Gastrocnemius medialis (tissue), 4 donors: ENCODE measurements around the gene KCNH8. TPM values are rescaled to one million over a fixed set of nuclear protein-coding genes. Genes with fewer than 3 reads are reported as not detected.

Experiments used
- ATAC-seq, 2 donors: fragments of 150-250 bp; one replicate each; pipeline ENCODE4 v1.9.1; 2016
- DNase-seq, 2 donors: peaks; one replicate each; pipeline ENCODE4 v3.0.0-alpha.2; 2019
- H3K27ac ChIP-seq, 4 donors: fragments of 200-600 bp; sonication (generic); 1 replicate in 1 of 4; 2 replicates in 3 of 4; pipeline ENCODE4 v1.5.1; 2016 to 2018; ENCODE audit warnings: mild to moderate bottlenecking in 2 of 4, moderate library complexity in 1 of 4
- H3K27me3 ChIP-seq, 3 donors: fragments of 200-600 bp; sonication (generic) in 2 of 3; 1 replicate in 1 of 3; 2 replicates in 2 of 3; pipeline versions ENCODE4 v1.5.1 to v1.6.0; 2016 to 2019; ENCODE audit warnings: mild to moderate bottlenecking in 1 of 3, moderate library complexity in 1 of 3
- H3K36me3 ChIP-seq, 2 donors: fragments of 200-600 bp; sonication (generic) in 1 of 2; one replicate each; pipeline ENCODE4 v1.5.1; 2017 to 2018
- H3K4me1 ChIP-seq, 2 donors: fragments of 200-600 bp; sonication (generic) in 1 of 2; one replicate each; pipeline ENCODE4 v1.5.1; 2016 to 2017; ENCODE audit warnings: mild to moderate bottlenecking in 2 of 2
- H3K4me3 ChIP-seq, 4 donors: fragments of 200-600 bp; sonication (generic) in 3 of 4; 1 replicate in 1 of 4; 2 replicates in 3 of 4; pipeline ENCODE4 v1.5.1; 2016 to 2019; ENCODE audit warnings: mild to moderate bottlenecking in 2 of 4
- H3K9me3 ChIP-seq, 3 donors: fragments of 200-600 bp; sonication (generic) in 2 of 3; 1 replicate in 1 of 3; 2 replicates in 2 of 3; pipeline ENCODE4 v1.5.1; 2016 to 2019
- POLR2A ChIP-seq, 2 donors: fragments of 450-650 bp; IDR thresholded peaks; one replicate each; pipeline ENCODE4 v1.6.1; 2017; ENCODE audit warnings: antibody characterized with exemption in 2 of 2, mild to moderate bottlenecking in 2 of 2, moderate library complexity in 2 of 2
- in situ Hi-C, 4 donors: fragments of 200-750 bp; cut with MboI; loops; one replicate each; pipeline versions ENCODE4 v1.15.0 to v1.8.0; 2017; ENCODE audit warnings: low sequenced_read_pairs in 4 of 4
- intact Hi-C: fragments of 100-400 bp; cut with DNase I; formaldehyde crosslinking; loops from one replicate; pipeline ENCODE4 v1.15.1; 2023; ENCODE audit warnings: low total_unique reads
- total RNA-seq, 4 donors: library from RNA; depleted of rRNA; stranded (reverse); fragments of >200 nt; gene quantifications; one replicate each; pipeline versions ENCODE4 v1.1.0 to v1.2.3, GENCODE V29; 2016
- TF ChIP-seq, protein P1 (sequence below), 5 experiments: fragments of 450-650 bp in 3 of 5; fragments of 200-600 bp in 2 of 5; sonication (generic) in 2 of 5; IDR thresholded peaks in 4 of 5; conservative IDR thresholded peaks in 1 of 5; 1 replicate in 4 of 5; 2 replicates in 1 of 5; pipeline ENCODE4 v1.5.1; 2016 to 2019; ENCODE audit warnings: antibody characterized with exemption in 5 of 5, mild to moderate bottlenecking in 3 of 5, moderate library complexity in 3 of 5

KCNH8 gene
- total RNA-seq, 4 donors from 2014 or later, result not detected

DNA sequence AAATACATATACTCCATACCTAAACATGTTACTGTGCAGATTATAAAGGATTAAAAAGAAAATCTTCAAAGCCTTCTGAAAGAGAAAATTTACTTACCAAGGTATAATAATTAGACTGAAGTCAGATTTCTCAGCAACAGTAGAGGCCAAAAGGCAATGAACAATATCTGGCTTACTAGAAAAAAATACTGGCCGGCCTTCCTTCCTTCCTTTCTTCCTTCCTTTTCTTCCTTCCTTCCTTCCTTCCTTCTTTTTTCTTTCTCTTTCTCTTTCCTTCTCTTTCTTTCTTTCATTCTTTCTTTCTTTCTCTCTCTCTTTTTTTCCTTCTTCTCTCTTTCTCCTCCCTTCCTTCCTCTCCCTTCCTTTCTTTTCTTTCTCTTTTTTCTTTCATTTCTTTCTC lies 209.6 kb downstream of the KCNH8 start:
- H3K4me3 ChIP-seq, result no peak overlapping the region
- intact Hi-C loops, result no loop called here
- H3K27ac ChIP-seq, result no peak overlapping the region
- ATAC-seq, result no peak
- TF ChIP-seq, protein P1, sequence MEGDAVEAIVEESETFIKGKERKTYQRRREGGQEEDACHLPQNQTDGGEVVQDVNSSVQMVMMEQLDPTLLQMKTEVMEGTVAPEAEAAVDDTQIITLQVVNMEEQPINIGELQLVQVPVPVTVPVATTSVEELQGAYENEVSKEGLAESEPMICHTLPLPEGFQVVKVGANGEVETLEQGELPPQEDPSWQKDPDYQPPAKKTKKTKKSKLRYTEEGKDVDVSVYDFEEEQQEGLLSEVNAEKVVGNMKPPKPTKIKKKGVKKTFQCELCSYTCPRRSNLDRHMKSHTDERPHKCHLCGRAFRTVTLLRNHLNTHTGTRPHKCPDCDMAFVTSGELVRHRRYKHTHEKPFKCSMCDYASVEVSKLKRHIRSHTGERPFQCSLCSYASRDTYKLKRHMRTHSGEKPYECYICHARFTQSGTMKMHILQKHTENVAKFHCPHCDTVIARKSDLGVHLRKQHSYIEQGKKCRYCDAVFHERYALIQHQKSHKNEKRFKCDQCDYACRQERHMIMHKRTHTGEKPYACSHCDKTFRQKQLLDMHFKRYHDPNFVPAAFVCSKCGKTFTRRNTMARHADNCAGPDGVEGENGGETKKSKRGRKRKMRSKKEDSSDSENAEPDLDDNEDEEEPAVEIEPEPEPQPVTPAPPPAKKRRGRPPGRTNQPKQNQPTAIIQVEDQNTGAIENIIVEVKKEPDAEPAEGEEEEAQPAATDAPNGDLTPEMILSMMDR (IDR thresholded peaks at IDR 0.05 in 4 of 5, conservative IDR thresholded peaks at IDR 0.05 in 1 of 5), result no peak
- no peak for TF ChIP-seq POLR2A (IDR thresholded peaks at IDR 0.05)
- H3K36me3 ChIP-seq, result no peaks in the 10 kb centered on the region
- DNase-seq, result no peak
- no peaks in the 10 kb centered on the region for H3K27me3 ChIP-seq
- H3K4me1 ChIP-seq, result no peaks in the 10 kb centered on the region
- in situ Hi-C loops, result no loop called here
- H3K9me3 ChIP-seq, result no peaks in the 10 kb centered on the region

DNA sequence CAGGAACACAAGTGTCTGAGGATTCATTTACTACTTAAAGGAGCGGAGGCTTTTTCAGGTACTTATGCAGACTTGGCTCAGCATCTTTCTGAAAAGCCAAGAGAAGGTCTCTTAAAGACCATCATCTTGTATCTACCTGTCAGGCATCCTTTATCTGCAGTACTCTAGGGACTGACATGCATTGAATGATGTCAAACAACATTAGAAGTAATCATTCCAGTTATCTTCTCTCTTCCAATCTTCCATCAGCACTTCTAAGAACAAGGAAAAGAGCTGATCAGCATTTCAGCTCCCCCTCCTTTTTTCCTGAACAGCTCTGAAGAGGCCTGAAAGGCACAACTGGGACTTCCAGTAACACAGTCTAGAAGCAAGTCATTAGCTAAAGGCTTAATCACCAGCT lies 214.8 kb downstream of the KCNH8 start:
- no peaks in the 10 kb centered on the region for H3K4me1 ChIP-seq
- ATAC-seq, result no peak
- no peak for TF ChIP-seq POLR2A (IDR thresholded peaks at IDR 0.05)
- TF ChIP-seq, protein P1 (IDR thresholded peaks at IDR 0.05 in 4 of 5, conservative IDR thresholded peaks at IDR 0.05 in 1 of 5), result no peak
- H3K27ac ChIP-seq, result no peak overlapping the region
- intact Hi-C loops, result no loop called here
- H3K4me3 ChIP-seq, result no peak overlapping the region
- no peak for DNase-seq
- no peaks in the 10 kb centered on the region for H3K9me3 ChIP-seq
- H3K36me3 ChIP-seq, result no peaks in the 10 kb centered on the region
- H3K27me3 ChIP-seq, result no peaks in the 10 kb centered on the region
- in situ Hi-C loops, result no loop called here

DNA sequence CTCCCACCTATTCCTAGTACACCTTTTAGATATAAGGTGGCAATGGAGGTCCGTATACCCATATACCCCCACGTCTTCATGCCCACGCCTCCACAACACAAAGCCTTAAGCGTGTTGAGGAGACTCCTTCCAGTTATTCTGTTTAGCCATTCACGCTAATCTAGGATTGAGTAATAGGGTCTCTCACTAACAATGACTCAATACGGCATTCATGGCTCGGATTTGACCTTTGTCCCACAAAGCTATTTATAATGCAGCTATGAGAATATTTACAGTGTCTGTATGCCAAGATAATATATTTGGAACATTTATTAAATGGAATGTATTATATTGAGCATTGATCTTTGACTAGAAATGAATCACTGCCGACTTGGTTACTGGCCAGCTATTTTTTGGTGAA lies 215.8 kb downstream of the KCNH8 start:
- TF ChIP-seq POLR2A (IDR thresholded peaks at IDR 0.05), result no peak

DNA sequence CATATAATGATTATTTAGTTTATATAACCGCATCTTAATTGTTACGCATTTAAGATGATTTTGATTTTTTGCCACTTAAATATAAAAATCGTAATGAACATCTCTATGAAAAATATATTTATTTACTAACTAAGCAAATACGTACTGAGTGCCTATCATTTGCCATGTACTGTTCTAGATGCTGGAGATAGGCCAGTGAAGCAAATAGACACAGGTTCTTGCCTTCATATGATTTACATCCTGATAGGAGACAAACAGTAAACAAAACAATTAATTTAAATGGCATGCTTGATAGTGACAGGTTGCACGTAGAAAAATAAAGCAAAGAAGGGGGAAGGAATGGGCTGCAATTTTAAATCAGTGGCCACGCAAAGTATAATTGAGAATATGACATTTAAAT lies 217.2 kb downstream of the KCNH8 start:
- no peaks in the 10 kb centered on the region for H3K9me3 ChIP-seq
- in situ Hi-C loops, result no loop called here
- no peak for DNase-seq
- no peak for TF ChIP-seq POLR2A (IDR thresholded peaks at IDR 0.05)
- TF ChIP-seq, protein P1 (IDR thresholded peaks at IDR 0.05 in 4 of 5, conservative IDR thresholded peaks at IDR 0.05 in 1 of 5), result no peak
- intact Hi-C loops, result no loop called here
- no peaks in the 10 kb centered on the region for H3K36me3 ChIP-seq
- no peak for ATAC-seq
- H3K27ac ChIP-seq, result no peak overlapping the region
- no peaks in the 10 kb centered on the region for H3K27me3 ChIP-seq
- no peak overlapping the region for H3K4me3 ChIP-seq
- H3K4me1 ChIP-seq, result no peaks in the 10 kb centered on the region

More for the DNA sequence above, 215.8 kb downstream of the KCNH8 start:
- in situ Hi-C loops, result no loop called here
- intact Hi-C loops, result no loop called here
- Histone ChIP-seq H3K27ac (no peak overlapping the region), H3K4me1 (no peaks in the 10 kb centered on the region), H3K9me3 (no peaks in the 10 kb centered on the region), H3K36me3 (no peaks in the 10 kb centered on the region), H3K4me3 (no peak overlapping the region), H3K27me3 (no peaks in the 10 kb centered on the region)
- peak in 1 of 2 donors; percentile 53 for ATAC-seq
- no peak for DNase-seq

DNA sequence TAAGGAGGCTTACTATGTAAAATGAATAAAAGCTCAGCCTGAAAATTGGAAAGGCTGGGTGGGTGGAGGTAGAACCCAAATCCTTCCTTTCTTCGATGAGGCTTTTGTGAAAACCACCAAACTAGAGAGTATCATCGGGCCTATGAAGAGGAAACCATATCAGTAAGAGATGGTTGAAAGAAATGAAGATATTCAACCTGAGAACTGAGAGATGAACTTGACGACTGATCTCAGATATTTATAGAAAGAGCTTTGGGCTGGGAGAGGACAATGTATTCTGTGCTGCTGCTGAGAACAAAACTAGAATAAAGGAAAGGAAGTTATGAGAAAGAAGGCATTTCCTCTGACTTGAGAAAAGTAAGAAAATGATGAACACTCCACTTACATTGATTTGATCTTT lies 236.6 kb downstream of the KCNH8 start:
- Histone ChIP-seq H3K4me1 (no peaks in the 10 kb centered on the region), H3K27ac (no peak overlapping the region), H3K36me3 (no peaks in the 10 kb centered on the region), H3K4me3 (no peak overlapping the region), H3K27me3 (no peaks in the 10 kb centered on the region), H3K9me3 (no peaks in the 10 kb centered on the region)
- TF ChIP-seq, protein P1 (IDR thresholded peaks at IDR 0.05 in 4 of 5, conservative IDR thresholded peaks at IDR 0.05 in 1 of 5), result no peak
- TF ChIP-seq POLR2A (IDR thresholded peaks at IDR 0.05), result no peak
- ATAC-seq (no peak), DNase-seq (no peak)
- intact Hi-C loops, result no loop called here
- in situ Hi-C loops, result no loop called here
